A172 (cell line): ENCODE data around the gene SH2D6. TPM values are rescaled to one million over a fixed set of nuclear protein-coding genes. Genes with fewer than 3 reads are reported as not detected.
"Not testable (repeated sequence)": the region's sequence is repeated elsewhere in the genome, so short reads cannot be mapped to it uniquely, and the experiment has no call there.

Source experiments
- DNase-seq: peaks from one replicate; pipeline ENCODE4 v3.0.0-alpha.2; 2015; ENCODE audit warnings: low spot score
- total RNA-seq: library from RNA; depleted of rRNA; stranded (reverse); fragments of >200 nt; shearing (Covaris generic); gene quantifications from 2 replicates; pipeline ENCODE4 v1.2.3, GENCODE V29; 2014; rRNA removed

The SH2D6 gene
- total RNA-seq, 1 experiment from 2014 or later = 1.0 TPM

DNA sequence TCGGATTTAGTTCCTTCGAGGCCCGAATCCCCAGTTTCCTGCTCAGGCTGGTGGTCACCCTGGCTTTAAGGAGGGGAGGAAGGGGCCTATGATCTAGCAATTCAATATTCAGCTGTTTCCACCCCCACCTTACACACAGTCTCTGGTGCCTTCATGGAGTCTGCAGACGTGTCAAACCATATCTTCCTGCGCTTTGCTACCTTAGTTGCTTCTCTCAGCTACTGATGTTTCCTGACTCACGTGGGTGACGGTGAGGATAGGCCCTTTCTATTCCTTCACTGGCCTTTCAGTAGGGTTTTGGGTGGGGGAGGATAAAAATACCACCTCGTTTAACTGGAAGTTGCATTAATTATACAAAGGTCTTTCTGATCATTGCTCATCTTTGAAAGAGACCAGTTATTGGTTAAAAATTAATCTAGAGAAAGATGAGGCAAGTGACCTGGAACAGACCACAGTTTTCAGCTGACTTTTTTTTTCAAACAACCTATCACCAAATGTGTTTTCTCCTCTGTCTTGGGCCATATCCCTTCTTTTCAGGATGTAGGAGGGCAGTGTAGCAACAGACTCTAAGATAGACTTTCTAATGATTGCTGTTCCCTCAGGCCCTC is 49.7 kb downstream of the SH2D6 start:
- no peak for DNase-seq

DNA sequence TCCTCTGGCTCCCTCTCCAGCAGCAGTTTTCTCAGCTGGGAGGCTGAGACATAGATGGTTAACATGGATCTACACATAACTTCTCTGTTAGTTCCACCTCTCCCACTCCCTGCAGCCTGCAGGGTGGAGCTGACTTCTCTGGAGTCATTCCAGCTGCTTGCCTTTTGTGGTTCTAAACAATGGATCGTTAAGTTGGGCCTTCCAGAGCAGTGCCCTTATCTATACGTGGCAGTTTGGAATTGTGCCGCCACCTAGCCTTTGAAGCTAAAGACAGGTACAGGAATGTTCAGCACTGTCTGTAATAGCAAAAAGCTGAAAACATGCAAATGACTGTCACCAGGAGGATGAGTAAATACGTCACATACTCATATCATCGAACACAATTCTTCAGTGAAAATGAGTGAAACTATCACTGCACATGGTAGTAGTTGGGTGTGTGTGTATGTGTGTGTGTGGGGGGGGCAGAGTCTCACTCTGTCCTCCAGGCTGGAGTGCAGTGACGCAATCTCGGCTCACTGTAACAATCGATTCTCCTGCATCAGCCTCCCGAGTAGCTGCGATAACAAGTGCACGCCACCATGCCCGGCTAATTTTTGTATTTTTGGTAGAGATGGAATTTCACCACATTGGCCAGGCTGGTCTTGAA is 50.3 kb downstream of the SH2D6 start:
- peak; percentile 63 for DNase-seq

DNA sequence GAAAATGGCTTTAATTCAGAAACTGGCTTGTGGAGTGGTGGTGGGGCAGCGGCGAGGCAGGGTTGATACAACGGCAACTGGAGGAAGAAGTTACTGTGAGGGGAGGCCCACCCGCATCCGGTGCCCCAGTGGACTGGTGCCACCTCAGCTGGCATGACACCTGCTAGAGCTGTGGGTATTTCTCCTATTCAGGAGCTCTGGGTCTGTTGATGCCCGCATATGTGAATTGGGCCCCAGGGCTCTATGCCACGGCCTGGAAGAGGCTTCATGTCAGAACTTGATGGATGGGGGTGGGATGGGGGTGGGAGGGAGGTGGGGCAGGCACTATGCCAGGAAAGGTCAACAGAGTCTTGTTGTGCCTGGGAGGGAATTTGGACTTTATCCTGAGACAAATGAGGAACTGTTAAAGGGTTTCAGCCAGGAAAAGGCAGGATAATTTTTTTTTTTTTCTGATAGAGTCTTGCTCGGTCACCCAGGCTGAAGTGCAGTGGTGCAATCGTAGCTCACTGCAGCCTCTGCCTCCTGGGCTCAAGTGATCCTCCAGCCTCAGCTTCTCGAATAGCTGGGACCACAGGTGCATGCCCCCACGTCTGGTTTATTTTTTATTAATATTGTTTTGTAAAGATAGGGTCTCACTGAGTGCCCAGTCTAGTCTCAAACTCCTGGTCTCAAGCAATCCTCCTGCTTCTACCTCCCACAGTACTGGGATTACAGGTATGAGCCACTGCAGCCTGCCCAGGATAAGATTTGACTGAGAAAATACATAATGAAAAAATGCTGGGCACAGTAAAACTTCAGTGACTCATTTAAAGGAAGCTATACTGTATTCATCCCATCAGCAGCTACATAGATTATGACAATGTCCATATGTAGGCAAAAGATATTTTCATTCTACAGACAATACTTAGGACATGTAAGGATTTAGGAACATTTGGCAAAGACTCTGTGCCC is 52.6 kb downstream of the SH2D6 start:
- no peak for DNase-seq

DNA sequence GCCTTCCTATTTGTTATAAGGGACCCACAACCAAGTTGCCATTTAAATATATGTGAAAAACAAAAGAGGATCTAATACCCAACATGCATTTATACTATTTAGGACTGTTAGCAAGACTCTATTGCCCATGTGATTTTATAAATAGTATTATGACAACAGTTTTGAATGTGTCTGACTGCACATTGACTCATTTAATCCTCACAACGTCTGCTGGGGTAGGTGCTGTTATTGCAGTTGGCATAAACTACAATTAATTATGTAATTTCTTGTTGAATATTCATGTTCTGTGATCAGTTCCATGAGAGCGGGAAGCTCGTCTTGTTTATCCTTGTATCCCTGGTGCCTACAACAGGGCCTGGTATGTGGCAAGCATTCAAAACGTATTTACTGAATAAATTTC is 53.7 kb downstream of the SH2D6 start:
- no peak for DNase-seq

DNA sequence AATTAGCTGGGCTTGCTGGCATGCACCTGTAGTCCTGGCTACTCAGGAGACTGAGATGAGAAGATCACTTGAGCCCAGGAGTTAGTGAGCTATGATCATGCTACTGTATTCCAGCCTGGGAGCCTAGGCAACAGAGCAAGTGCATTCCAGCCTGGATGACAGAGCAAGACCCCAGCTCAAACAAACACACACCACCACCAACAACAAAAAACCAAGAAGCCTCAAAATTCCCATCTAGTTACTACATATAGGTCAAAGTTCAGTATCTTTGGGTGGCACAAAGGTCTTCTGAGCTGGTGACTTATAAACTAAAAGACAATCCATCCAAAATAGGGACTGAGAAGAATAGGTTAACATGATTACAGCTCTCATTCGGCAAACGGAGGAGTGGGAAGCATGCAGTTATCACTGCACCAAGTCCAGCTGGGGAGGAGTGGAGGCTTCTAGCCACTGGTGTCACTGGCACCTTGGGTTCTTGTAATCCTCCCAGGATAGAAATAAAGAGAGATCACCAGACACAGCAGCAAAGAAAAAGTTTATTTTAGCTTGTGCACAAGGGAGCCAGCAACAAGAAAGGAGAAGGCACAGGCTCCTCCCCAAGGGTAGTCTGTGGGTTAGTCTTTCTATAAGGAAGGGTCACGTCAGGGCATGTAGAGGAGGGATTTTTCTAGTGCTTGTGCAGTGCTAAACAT is 57.4 kb downstream of the SH2D6 start:
- no peak for DNase-seq

DNA sequence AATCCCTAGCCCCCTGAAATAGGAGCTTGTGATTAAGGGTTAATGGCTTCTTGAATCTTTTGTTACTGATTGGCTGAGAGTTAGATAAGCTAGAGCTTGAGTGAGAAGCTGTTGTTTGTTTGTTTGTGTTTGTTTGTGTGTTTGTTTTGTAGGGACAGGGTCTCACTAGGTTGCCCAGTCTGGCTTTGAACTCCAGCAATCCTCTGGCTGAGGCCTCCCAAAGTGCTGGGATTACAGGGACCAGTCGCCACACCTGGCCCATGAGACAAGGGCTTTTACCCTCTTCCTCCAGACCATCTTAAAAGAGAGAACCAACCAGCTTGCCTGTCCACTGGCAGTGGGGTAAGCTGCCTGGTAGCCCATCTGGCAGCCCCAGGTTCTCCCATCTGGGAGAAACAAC is 58.1 kb downstream of the SH2D6 start:
- DNase-seq = no peak

DNA sequence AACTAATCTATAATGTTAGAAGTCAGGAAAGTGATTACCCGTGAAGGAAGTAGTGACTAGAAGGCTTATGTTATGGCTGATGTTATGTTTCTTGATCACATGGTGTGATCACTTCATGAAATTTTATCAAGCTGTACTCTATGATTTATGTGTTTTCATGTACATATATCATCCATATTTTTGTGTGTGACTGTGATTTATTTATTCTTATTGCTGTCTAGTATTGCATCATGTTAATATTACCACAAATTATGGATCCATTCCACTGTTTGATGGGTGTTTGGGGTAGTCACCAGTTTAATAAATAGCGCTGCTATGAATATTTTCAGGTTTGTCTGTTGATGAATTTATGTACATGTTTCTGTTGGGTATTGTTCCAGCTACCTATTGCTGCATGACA is 59.4 kb downstream of the SH2D6 start:
- DNase-seq = no peak

DNA sequence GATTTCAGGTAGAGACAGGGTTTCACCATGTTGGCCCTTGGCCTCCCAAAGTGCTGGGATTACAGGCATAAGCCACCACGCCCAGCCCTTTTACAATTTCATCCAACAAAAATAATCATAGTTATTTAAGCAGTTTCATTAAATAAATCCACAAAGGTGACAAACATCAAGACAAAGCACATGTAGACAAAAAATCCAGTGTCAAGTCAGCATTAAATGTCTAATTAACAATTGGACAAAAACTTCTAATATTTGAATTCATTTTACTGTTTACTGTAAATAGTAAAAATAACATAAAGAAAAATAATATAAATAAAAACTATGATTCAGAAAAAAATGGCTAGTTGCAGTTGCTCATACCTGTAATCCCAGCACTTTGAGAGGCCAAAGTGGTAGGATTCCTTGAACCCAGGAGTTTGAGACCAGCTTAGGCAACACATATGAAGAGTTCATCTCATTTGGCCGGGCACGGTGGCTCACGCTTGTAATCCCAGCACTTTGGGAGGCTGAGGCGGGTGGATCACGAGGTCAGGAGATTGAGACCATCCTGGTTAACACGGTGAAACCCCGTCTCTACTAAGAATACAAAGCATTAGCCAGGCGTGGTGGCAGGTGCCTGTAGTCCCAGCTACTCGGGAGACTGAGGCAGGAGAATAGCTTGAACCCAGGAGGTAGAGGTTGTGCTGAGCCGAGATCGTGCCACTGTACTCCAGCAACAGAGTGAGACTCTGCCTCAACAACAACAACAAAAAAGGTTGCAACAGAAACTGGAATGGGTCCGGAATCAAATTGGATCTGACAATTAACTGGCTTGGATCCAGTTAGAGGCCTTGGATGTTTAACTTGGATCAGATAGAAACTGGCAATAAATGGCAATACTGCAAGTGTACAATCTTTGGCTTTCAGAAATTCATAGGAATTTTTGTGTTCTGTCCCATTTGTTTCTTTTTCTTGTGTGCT is 63.6 kb downstream of the SH2D6 start:
- DNase-seq = no peak

DNA sequence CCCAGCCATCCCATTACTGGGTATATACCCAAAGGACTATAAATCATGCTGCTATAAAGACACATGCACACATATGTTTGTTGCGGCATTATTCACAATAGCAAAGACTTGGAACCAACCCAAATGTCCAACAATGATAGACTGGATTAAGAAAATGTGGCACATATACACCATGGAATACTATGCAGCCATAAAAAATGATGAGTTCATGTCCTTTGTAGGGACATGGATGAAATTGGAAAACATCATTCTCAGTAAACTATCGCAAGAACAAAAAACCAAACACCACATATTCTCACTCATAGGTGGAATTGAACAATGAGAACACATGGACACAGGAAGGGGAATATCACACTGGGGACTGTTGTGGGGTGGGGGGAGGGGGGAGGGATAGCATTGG is 66.1 kb downstream of the SH2D6 start:
- DNase-seq = not testable (repeated sequence)

DNA sequence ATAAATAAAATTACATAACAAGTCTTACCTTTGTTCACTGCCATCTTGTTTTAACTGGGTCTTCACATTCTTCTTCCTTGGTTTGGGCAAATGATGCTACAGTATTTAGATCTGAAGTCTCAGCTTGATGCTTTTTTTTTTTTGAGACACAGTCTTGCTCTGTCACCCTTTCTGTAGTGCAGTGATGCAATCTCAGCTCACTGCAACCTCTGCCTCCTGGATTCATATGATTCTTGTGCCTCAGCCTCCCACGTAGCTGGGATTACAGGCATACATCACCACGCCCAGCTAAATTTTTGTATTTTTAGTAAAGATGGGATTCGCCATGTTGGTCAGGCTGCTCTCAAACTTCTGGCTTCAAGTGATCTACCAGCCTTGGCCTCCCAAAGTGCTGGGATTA is 67.3 kb downstream of the SH2D6 start:
- no peak for DNase-seq

Other genes starting within 250 kb of the SH2D6 start
- gene TGOLN2, start 90.7 kb upstream of the SH2D6 start, total RNA-seq = 114 and 120 TPM in 2 replicates
- gene RETSAT, start 64.2 kb upstream of the SH2D6 start, total RNA-seq = 40.5 and 41.5 TPM in 2 replicates
- gene ELMOD3, start 63.9 kb upstream of the SH2D6 start, total RNA-seq = 14.8 and 14.9 TPM in 2 replicates
- 659 and 712 TPM in 2 replicates for gene CAPG, start 8.3 kb upstream of the SH2D6 start, total RNA-seq
- 94.6 and 95.2 TPM in 2 replicates for gene MAT2A, start 120.5 kb downstream of the SH2D6 start, total RNA-seq
- gene GGCX, start 142.8 kb downstream of the SH2D6 start, total RNA-seq = 28.1 and 31.5 TPM in 2 replicates
- gene VAMP8, start 158.9 kb downstream of the SH2D6 start, total RNA-seq = 1.3 and 1.5 TPM in 2 replicates
- 36.2 and 51.0 TPM in 2 replicates for gene VAMP5, start 165.7 kb downstream of the SH2D6 start, total RNA-seq
- gene RNF181, start 177.0 kb downstream of the SH2D6 start, total RNA-seq = 262 and 285 TPM in 2 replicates
- gene TMEM150A, start 184.0 kb downstream of the SH2D6 start, total RNA-seq = 9.8 and 11.7 TPM in 2 replicates
- gene C2orf68, start 193.4 kb downstream of the SH2D6 start, total RNA-seq = 26.7 and 27.2 TPM in 2 replicates
- gene USP39, start 197.5 kb downstream of the SH2D6 start, total RNA-seq = 106 and 136 TPM in 2 replicates
- not detected in 2 replicates for gene SFTPB, start 249.5 kb downstream of the SH2D6 start, total RNA-seq